Natural killer cell (primary cell): ENCODE results near the gene ATP1B1. TPM values are rescaled to one million over a fixed set of nuclear protein-coding genes. Genes with fewer than 3 reads are reported as not detected.

ENCODE experiments used
- ATAC-seq, 3 donors: fragments of 150-1000 bp in 2 of 3; fragments of 200-7000 bp in 1 of 3; cut with Tn5 transposase; 1 replicate in 1 of 3; 2 replicates in 2 of 3; pipeline ENCODE4 v1.10.0; 2021; ENCODE audit warnings: mild to moderate bottlenecking in 2 of 3, moderate library complexity in 2 of 3
- DNase-seq, 2 donors: peaks; one replicate each; pipeline versions ENCODE4 v3.0.0 to v3.0.0-alpha.2; 2013 to 2021; ENCODE audit warnings: mixed read lengths in 1 of 2
- H3K27ac ChIP-seq: one replicate; pipeline ENCODE4 v1.5.1; 2013; ENCODE audit warnings: mild to moderate bottlenecking, low read length
- H3K27me3 ChIP-seq: one replicate; pipeline ENCODE4 v1.6.1; 2013; ENCODE audit warnings: low read length; ENCODE audit not compliant: control insufficient read depth, insufficient read depth
- H3K36me3 ChIP-seq: one replicate; pipeline ENCODE4 v1.6.1; 2013; ENCODE audit warnings: low read length; ENCODE audit not compliant: control insufficient read depth, insufficient read depth
- H3K4me1 ChIP-seq: one replicate; pipeline ENCODE4 v1.6.1; 2013; ENCODE audit warnings: low read length; ENCODE audit not compliant: control insufficient read depth, insufficient read depth
- H3K4me3 ChIP-seq: one replicate; pipeline ENCODE4 v1.5.1; 2013; ENCODE audit warnings: low read length
- H3K9me3 ChIP-seq: one replicate; pipeline ENCODE4 v1.6.1; 2013; ENCODE audit warnings: low read length; ENCODE audit not compliant: control insufficient read depth, insufficient read depth
- H3K27ac Mint-ChIP-seq, 2 donors: one replicate each; pipeline ENCODE4 v1.8.0; 2022; ENCODE audit warnings: mild to moderate bottlenecking in 2 of 2, mixed read lengths in 2 of 2, moderate library complexity in 1 of 2
- H3K27me3 Mint-ChIP-seq, 2 donors: one replicate each; pipeline ENCODE4 v1.8.0; 2022; ENCODE audit warnings: low read depth in 2 of 2, mixed read lengths in 2 of 2
- H3K36me3 Mint-ChIP-seq: one replicate; pipeline ENCODE4 v1.8.0; 2022; ENCODE audit warnings: mixed read lengths
- H3K4me1 Mint-ChIP-seq, 2 donors: one replicate each; pipeline ENCODE4 v1.8.0; 2022; ENCODE audit warnings: mixed read lengths in 2 of 2
- H3K4me3 Mint-ChIP-seq: one replicate; pipeline ENCODE4 v1.8.0; 2022; ENCODE audit warnings: mild to moderate bottlenecking, moderate library complexity, mixed read lengths
- H3K9me3 Mint-ChIP-seq, 2 donors: one replicate each; pipeline ENCODE4 v1.8.0; 2022; ENCODE audit warnings: mixed read lengths in 2 of 2
- WGBS: methylation state at CpG from one replicate; pipeline ENCODE4 v1.1.7; 2013; ENCODE audit warnings: missing lambda C conversion rate; ENCODE audit not compliant: insufficient coverage; 5-methylcytosine and 5-hydroxymethylcytosine counted together
- intact Hi-C: fragments of 100-400 bp; cut with micrococcal nuclease; formaldehyde crosslinking; loops from one replicate; pipeline ENCODE4 v1.14.2; 2022
- total RNA-seq, 4 donors: library from RNA; stranded (reverse); fragments of 120-200 nt in 1 of 4; gene quantifications; one replicate each; pipeline versions ENCODE4 v1.2.3 to v1.2.4, GENCODE V29; 2013 to 2022
- TF ChIP-seq, protein P1 (sequence below): fragments of 200-600 bp; IDR thresholded peaks from one replicate; pipeline ENCODE4 v1.8.0; 2022; ENCODE audit warnings: antibody characterized with exemption

ATP1B1 gene
- total RNA-seq, 3 donors from 2014 or later (not counting 1 experiment from before 2014, with no cell fraction given): 3.4 to 10.4 (median 4.9) TPM

DNA sequence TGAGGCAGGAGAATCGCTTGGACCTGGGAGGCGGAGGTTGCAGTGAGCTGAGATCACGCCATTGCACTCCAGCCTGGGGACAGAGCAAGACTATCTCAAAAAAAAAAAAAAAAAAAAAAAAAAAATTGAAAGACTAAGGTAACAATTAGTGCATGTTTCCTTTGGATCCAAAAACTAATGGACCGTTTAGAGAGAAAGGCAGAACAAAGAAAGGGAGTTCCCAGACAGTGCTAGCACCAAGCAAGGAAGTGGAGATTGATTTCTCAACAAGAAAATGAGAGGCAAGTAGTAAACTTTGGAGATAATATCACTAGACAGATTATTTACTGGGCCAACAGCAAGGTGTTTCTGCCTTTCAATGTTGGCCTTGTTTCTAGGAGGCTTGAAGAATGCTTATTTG is 24.2 kb downstream of the ATP1B1 start:
- Mint-ChIP-seq H3K27me3 (no peaks in the 10 kb centered on the region), H3K4me3 (no peak overlapping the region), H3K36me3 (no peaks in the 10 kb centered on the region), H3K4me1 (peaks cover 24 to 25% of the 10 kb centered on the region in 2 donors), H3K27ac (no peak overlapping the region), H3K9me3 (no peaks in the 10 kb centered on the region)
- Histone ChIP-seq H3K4me3 (no peak overlapping the region), H3K27me3 (no peaks in the 10 kb centered on the region), H3K9me3 (no peaks in the 10 kb centered on the region), H3K4me1 (peaks cover 3% of the 10 kb centered on the region), H3K27ac (no peak overlapping the region), H3K36me3 (peaks cover 3% of the 10 kb centered on the region)
- intact Hi-C loops: loop anchor here (10.0 kb wide), 1 partner anchor 526 kb away; no protein-coding TSS in a partner anchor
- TF ChIP-seq, protein P1, sequence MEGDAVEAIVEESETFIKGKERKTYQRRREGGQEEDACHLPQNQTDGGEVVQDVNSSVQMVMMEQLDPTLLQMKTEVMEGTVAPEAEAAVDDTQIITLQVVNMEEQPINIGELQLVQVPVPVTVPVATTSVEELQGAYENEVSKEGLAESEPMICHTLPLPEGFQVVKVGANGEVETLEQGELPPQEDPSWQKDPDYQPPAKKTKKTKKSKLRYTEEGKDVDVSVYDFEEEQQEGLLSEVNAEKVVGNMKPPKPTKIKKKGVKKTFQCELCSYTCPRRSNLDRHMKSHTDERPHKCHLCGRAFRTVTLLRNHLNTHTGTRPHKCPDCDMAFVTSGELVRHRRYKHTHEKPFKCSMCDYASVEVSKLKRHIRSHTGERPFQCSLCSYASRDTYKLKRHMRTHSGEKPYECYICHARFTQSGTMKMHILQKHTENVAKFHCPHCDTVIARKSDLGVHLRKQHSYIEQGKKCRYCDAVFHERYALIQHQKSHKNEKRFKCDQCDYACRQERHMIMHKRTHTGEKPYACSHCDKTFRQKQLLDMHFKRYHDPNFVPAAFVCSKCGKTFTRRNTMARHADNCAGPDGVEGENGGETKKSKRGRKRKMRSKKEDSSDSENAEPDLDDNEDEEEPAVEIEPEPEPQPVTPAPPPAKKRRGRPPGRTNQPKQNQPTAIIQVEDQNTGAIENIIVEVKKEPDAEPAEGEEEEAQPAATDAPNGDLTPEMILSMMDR: no peak
- DNase-seq (no peak), ATAC-seq (no peak)
- 98% methylated on average over 4 of the region's 4 CpGs for WGBS

DNA sequence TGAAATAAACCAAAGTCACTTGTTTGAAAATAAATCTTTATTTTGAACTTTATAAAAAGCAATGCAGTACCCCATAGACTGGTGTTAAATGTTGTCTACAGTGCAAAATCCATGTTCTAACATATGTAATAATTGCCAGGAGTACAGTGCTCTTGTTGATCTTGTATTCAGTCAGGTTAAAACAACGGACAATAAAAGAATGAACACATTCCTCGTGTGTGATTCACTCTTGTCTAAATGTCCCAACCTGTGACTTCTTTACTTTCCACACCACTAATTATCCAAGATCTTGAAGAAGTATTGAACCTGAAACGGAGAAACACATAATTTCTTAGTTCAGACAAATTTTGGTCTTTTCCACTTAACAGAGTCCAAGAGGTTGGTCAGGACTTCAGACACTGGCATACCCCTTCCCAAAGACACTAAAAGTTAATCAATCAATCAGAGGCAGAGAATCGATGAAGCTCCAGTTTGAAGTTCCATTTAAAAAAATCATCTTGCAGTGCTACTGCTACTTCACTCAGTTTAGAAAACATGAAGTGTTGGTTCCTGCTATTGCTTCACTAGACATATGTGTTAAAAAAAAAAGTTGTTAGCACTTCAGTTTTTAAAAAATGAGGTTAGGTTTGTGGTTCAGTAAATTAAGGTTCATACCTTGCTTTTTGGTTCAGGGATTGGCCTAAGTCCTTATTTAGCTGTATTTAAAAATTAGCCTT is 26.2 kb downstream of the ATP1B1 start:
- Mint-ChIP-seq H3K27ac (peak overlapping the region; percentile 76 to 82), H3K27me3 (no peaks in the 10 kb centered on the region), H3K9me3 (no peaks in the 10 kb centered on the region), H3K36me3 (no peaks in the 10 kb centered on the region), H3K4me3 (peak overlapping the region; percentile 58), H3K4me1 (peaks cover 24 to 25% of the 10 kb centered on the region in 2 donors)
- Histone ChIP-seq H3K9me3 (no peaks in the 10 kb centered on the region), H3K4me1 (peaks cover 3% of the 10 kb centered on the region), H3K4me3 (no peak overlapping the region), H3K36me3 (no peaks in the 10 kb centered on the region), H3K27ac (peak overlapping the region; percentile 61), H3K27me3 (no peaks in the 10 kb centered on the region)
- intact Hi-C loops: loop anchor here (10.0 kb wide), 1 partner anchor 528 kb away; no protein-coding TSS in a partner anchor
- ATAC-seq: peak; percentile 63 to 75 (median 64)
- TF ChIP-seq, protein P1: no peak
- WGBS: 77% methylated on average over 4 of the region's 4 CpGs
- no peak for DNase-seq

GRCh38 chr1:169133228-169133576 is 26.7 kb downstream of the ATP1B1 start:
- Mint-ChIP-seq H3K27me3 (no peaks in the 10 kb centered on the region), H3K27ac (peak overlapping the region; percentile 76 to 82), H3K4me3 (peak overlapping the region; percentile 58), H3K4me1 (peaks cover 24 to 25% of the 10 kb centered on the region in 2 donors), H3K36me3 (no peaks in the 10 kb centered on the region), H3K9me3 (no peaks in the 10 kb centered on the region)
- Histone ChIP-seq H3K4me3 (no peak overlapping the region), H3K9me3 (no peaks in the 10 kb centered on the region), H3K4me1 (peaks cover 3% of the 10 kb centered on the region), H3K27me3 (no peaks in the 10 kb centered on the region), H3K27ac (peak overlapping the region; percentile 53), H3K36me3 (no peaks in the 10 kb centered on the region)
- DNase-seq (peak in 1 of 2 donors; percentile 19), ATAC-seq (peak; percentile 84 to 96 (median 96))
- TF ChIP-seq, protein P1: no peak
- 51% methylated on average over 4 of the region's 5 CpGs for WGBS
- intact Hi-C loops: loop anchor here (10.0 kb wide), 1 partner anchor 528 kb away; no protein-coding TSS in a partner anchor
